CD4-positive, alpha-beta T cell (primary cell): Measurements from ENCODE around the gene ABHD17A. TPM values are rescaled to one million over a fixed set of nuclear protein-coding genes. Genes with fewer than 3 reads are reported as not detected.

Experiments
- ATAC-seq: fragments of 200-7000 bp; cut with Tn5 transposase; one replicate; pipeline ENCODE4 v1.10.0; 2022; ENCODE audit warnings: mild to moderate bottlenecking; ENCODE audit not compliant: poor library complexity
- CTCF ChIA-PET: fragments of 350-600 bp; sonication (Branson Sonifier 250); formaldehyde crosslinking; loops from one replicate; lab custom pipeline; 2021; ENCODE audit warnings: antibody characterized with exemption, inconsistent platforms; lab: Charles Lee
- POLR2A ChIA-PET: fragments of 350-600 bp; sonication (Branson Sonifier 250); formaldehyde crosslinking; loops from one replicate; lab custom pipeline; 2021; ENCODE audit warnings: antibody characterized with exemption, inconsistent platforms; lab: Charles Lee
- DNase-seq, 14 experiments: peaks; one replicate each; pipeline ENCODE4 v3.0.0-alpha.2; 2013 to 2020; ENCODE audit warnings: mixed read lengths in 2 of 14
- H3K27ac ChIP-seq, 2 donors: one replicate each; pipeline versions ENCODE4 v1.5.1 to v1.7.0; 2013; ENCODE audit warnings: low read length in 2 of 2, low read depth in 1 of 2, mild to moderate bottlenecking in 1 of 2
- H3K27me3 ChIP-seq, 2 experiments: 1 replicate in 1 of 2; 2 replicates in 1 of 2; pipeline versions ENCODE4 v1.6.1 to v1.7.0; 2013; ENCODE audit warnings: low read length in 2 of 2, control low read depth in 1 of 2, mild to moderate bottlenecking in 1 of 2, moderate library complexity in 1 of 2; ENCODE audit not compliant: insufficient read depth in 2 of 2, control insufficient read depth in 1 of 2
- H3K36me3 ChIP-seq: one replicate; pipeline ENCODE4 v1.6.1; 2013; ENCODE audit warnings: low read length, control low read depth; ENCODE audit not compliant: insufficient read depth
- H3K4me1 ChIP-seq: one replicate; pipeline ENCODE4 v1.6.1; 2013; ENCODE audit warnings: low read length, control low read depth; ENCODE audit not compliant: insufficient read depth
- H3K4me3 ChIP-seq: one replicate; pipeline ENCODE4 v1.5.1; 2013; ENCODE audit warnings: mild to moderate bottlenecking, low read length, moderate library complexity
- H3K9me3 ChIP-seq, 2 experiments: 1 replicate in 1 of 2; 2 replicates in 1 of 2; pipeline versions ENCODE4 v1.6.1 to v1.7.0; 2013; ENCODE audit warnings: low read length in 2 of 2, mild to moderate bottlenecking in 2 of 2, control low read depth in 1 of 2, moderate library complexity in 1 of 2; ENCODE audit not compliant: control insufficient read depth in 1 of 2, insufficient read depth in 1 of 2
- H3K27ac Mint-ChIP-seq: one replicate; pipeline ENCODE4 v1.8.0; 2020; ENCODE audit warnings: mixed read lengths
- H3K27me3 Mint-ChIP-seq: one replicate; pipeline ENCODE4 v1.8.0; 2021; ENCODE audit warnings: mixed read lengths
- H3K36me3 Mint-ChIP-seq: one replicate; pipeline ENCODE4 v1.8.0; 2021; ENCODE audit warnings: low read depth, mixed read lengths
- H3K4me1 Mint-ChIP-seq: one replicate; pipeline ENCODE4 v1.8.0; 2021; ENCODE audit warnings: low read depth, mixed read lengths
- H3K4me3 Mint-ChIP-seq: one replicate; pipeline ENCODE4 v1.8.0; 2020; ENCODE audit warnings: mild to moderate bottlenecking, mixed read lengths
- H3K9me3 Mint-ChIP-seq: one replicate; pipeline ENCODE4 v1.8.0; 2020; ENCODE audit warnings: mixed read lengths
- CTCF ChIP-seq: fragments of 200-600 bp; IDR thresholded peaks from one replicate; pipeline ENCODE4 v1.8.0; 2022; ENCODE audit warnings: antibody characterized with exemption, mild to moderate bottlenecking
- intact Hi-C, 2 experiments: fragments of 100-400 bp; cut with DNase I in 1 of 2; cut with micrococcal nuclease in 1 of 2; formaldehyde crosslinking; loops; one replicate each; pipeline versions ENCODE4 v1.15.1 to v1.9.0; 2023 to 2025; cut with DNase I, micrococcal nuclease
- total RNA-seq, 174 experiments: library from RNA in 2 of 174; stranded (reverse) in 2 of 174; gene quantifications; one replicate each; pipeline ENCODE4 v1.2.3 and lab custom pipeline; 2021 to 2026

The ABHD17A gene
- total RNA-seq, 2 experiments from 2014 or later, result 156 to 172 TPM

DNA sequence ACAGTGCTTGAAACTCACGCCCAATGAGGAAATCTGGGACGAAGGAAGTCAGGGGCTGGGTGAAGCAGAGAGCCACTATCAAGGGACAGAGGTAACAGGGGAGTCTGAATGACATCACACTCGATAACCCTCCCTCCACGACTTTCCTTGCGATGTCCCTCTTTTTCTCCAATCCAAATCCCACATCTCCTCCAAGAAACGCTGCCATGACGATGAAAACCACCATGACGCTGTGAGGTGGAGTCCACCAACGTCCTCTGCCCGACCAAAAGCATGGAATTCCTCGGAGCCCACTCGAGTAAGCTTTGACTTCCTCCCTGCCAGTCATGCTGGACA lies 38.0 kb downstream of the ABHD17A start:
- Histone ChIP-seq H3K27me3 (no peaks in the 10 kb centered on the region), H3K4me3 (peak overlapping the region; percentile 96), H3K4me1 (peaks cover 75% of the 10 kb centered on the region), H3K36me3 (peaks cover 22% of the 10 kb centered on the region), H3K9me3 (no peaks in the 10 kb centered on the region), H3K27ac (peak overlapping the region in 1 of 2 donors; percentile 98)
- ChIA-PET POLR2A (interaction anchor here (1.3 kb wide), 1 partner anchor 578 kb away, joined by 3 read pairs; no protein-coding TSS in a partner anchor), CTCF (no interaction called here)
- H3K9me3 Mint-ChIP-seq, result no peaks in the 10 kb centered on the region
- H3K27me3 Mint-ChIP-seq, result no peaks in the 10 kb centered on the region
- peak overlapping the region; percentile 93 for H3K27ac Mint-ChIP-seq
- DNase-seq, result no peak
- no peak for TF ChIP-seq CTCF
- H3K36me3 Mint-ChIP-seq, result peaks cover 17% of the 10 kb centered on the region
- peak overlapping the region; percentile 93 for H3K4me3 Mint-ChIP-seq
- H3K4me1 Mint-ChIP-seq, result peaks cover 54% of the 10 kb centered on the region
- no peak for ATAC-seq
- intact Hi-C loops, result no loop called here

- Histone ChIP-seq H3K4me1 (peaks cover 76% of the 10 kb centered on the region), H3K9me3 (no peaks in the 10 kb centered on the region), H3K27ac (no peak overlapping the region), H3K36me3 (peaks cover 25% of the 10 kb centered on the region), H3K4me3 (peak overlapping the region; percentile 96), H3K27me3 (no peaks in the 10 kb centered on the region)
- ATAC-seq, result no peak
- peaks cover 51% of the 10 kb centered on the region for H3K4me1 Mint-ChIP-seq
- intact Hi-C loops, result no loop called here
- POLR2A ChIA-PET, result interaction anchor here (1.3 kb wide), 1 partner anchor 577 kb away, joined by 3 read pairs; no protein-coding TSS in a partner anchor
- no peaks in the 10 kb centered on the region for H3K27me3 Mint-ChIP-seq
- peak overlapping the region; percentile 93 for H3K27ac Mint-ChIP-seq
- peak overlapping the region; percentile 93 for H3K4me3 Mint-ChIP-seq
- no peak for DNase-seq
- H3K36me3 Mint-ChIP-seq, result peaks cover 17% of the 10 kb centered on the region
- no peak for TF ChIP-seq CTCF
- H3K9me3 Mint-ChIP-seq, result no peaks in the 10 kb centered on the region
- CTCF ChIA-PET, result no interaction called here
Observed at GRCh38 chr19:1846517-1847204, 38.6 kb downstream of the ABHD17A start.

DNA sequence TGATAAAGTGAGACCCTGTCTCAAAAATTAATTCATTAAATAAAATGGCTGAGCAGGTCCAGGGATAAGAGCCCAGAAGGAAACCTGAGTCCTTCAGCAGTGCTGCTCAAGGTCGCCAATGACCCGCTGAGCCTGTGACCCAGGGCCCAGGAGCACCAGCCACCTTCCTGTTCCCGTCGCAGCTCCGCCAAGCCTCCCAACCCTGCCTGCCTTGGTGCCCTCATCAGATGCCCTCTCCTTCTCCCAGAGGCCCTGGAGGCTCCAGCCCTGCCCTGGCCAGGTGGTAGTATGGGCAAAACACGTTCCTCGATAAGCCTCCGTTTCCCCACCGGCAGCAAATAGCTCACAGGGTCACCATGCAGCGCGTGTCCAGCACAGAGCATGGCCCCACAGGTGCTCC lies 39.7 kb downstream of the ABHD17A start:
- no peak overlapping the region for H3K4me3 ChIP-seq
- H3K4me1 ChIP-seq, result peaks cover 77% of the 10 kb centered on the region
- no peak for DNase-seq
- Mint-ChIP-seq H3K4me3 (peak overlapping the region; percentile 84), H3K27ac (peak overlapping the region; percentile 58), H3K27me3 (no peaks in the 10 kb centered on the region), H3K9me3 (no peaks in the 10 kb centered on the region), H3K36me3 (peaks cover 22% of the 10 kb centered on the region), H3K4me1 (peaks cover 52% of the 10 kb centered on the region)
- ATAC-seq, result no peak
- no peaks in the 10 kb centered on the region for H3K9me3 ChIP-seq
- no peak overlapping the region for H3K27ac ChIP-seq
- ChIA-PET POLR2A (no interaction called here), CTCF (no interaction called here)
- intact Hi-C loops, result no loop called here
- no peak for TF ChIP-seq CTCF
- H3K27me3 ChIP-seq, result no peaks in the 10 kb centered on the region
- peaks cover 25% of the 10 kb centered on the region for H3K36me3 ChIP-seq
